SK-N-SH (cell line): ENCODE data around the gene WASL.

Source experiments
- POLR2AphosphoS5 ChIP-seq: IDR thresholded peaks from 2 replicates; pipeline ENCODE4 v1.6.1; 2012; ENCODE audit warnings: low read depth, low read length
- TAF1 ChIP-seq: IDR thresholded peaks from 2 replicates; pipeline ENCODE4 v1.6.1; 2012; ENCODE audit warnings: low read depth, mild to moderate bottlenecking, low read length, moderate library complexity, borderline replicate concordance
- TF ChIP-seq, protein P1 (sequence below): fragments of 200-600 bp; sonication (generic); IDR thresholded peaks from 2 replicates; pipeline ENCODE4 v1.6.1; 2017; ENCODE audit warnings: antibody characterized with exemption, mild to moderate bottlenecking, moderate library complexity

DNA sequence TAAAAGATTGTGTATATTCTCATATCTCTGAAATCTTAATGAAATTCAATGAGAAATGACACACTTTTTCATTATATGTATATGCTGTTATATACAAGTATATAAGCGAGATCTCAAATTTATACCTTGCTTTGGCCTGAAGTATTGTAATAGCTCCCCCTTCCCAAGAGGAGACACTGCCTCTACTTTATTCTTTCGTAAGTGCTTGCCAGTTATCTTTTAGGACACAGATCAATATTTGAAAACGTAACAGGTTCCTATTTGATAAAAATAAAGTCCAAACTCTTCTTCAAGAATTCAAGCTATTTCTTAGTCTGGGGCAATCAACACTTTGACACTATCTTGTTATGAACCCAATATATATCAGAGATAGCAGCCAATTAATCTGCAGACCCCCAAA, 24.9 kb downstream of the WASL start:
- TF ChIP-seq, protein P1, sequence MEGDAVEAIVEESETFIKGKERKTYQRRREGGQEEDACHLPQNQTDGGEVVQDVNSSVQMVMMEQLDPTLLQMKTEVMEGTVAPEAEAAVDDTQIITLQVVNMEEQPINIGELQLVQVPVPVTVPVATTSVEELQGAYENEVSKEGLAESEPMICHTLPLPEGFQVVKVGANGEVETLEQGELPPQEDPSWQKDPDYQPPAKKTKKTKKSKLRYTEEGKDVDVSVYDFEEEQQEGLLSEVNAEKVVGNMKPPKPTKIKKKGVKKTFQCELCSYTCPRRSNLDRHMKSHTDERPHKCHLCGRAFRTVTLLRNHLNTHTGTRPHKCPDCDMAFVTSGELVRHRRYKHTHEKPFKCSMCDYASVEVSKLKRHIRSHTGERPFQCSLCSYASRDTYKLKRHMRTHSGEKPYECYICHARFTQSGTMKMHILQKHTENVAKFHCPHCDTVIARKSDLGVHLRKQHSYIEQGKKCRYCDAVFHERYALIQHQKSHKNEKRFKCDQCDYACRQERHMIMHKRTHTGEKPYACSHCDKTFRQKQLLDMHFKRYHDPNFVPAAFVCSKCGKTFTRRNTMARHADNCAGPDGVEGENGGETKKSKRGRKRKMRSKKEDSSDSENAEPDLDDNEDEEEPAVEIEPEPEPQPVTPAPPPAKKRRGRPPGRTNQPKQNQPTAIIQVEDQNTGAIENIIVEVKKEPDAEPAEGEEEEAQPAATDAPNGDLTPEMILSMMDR: no peak
- TF ChIP-seq POLR2AphosphoS5: no peak
- TF ChIP-seq TAF1: no peak
